GM23338 (cell line): ENCODE measurements around the gene RIMS3. TPM values are rescaled to one million over a fixed set of nuclear protein-coding genes. Genes with fewer than 3 reads are reported as not detected.

Source experiments
- ATAC-seq: fragments of 200-7000 bp; cut with Tn5 transposase; 3 replicates; pipeline ENCODE4 v1.9.1; 2020
- DNase-seq: peaks from one replicate; pipeline ENCODE4 v3.0.0-alpha.2; 2015; ENCODE audit warnings: low spot score
- H2AFZ ChIP-seq: fragments of 200-600 bp; sonication (generic); 2 replicates; pipeline ENCODE4 v1.8.0; 2016; ENCODE audit warnings: antibody characterized with exemption, mild to moderate bottlenecking, moderate library complexity
- H3F3A ChIP-seq: fragments of 200-600 bp; sonication (generic); replicated peaks from 2 replicates; pipeline ENCODE4 v1.8.0; 2017; ENCODE audit warnings: antibody characterized with exemption, mixed run types, low read depth
- H3K27ac ChIP-seq: fragments of 200-600 bp; sonication (generic); 2 replicates; pipeline ENCODE4 v1.6.1; 2016; ENCODE audit warnings: low read depth
- H3K27me3 ChIP-seq: fragments of 200-600 bp; sonication (generic); 2 replicates; pipeline ENCODE4 v1.8.0; 2016; ENCODE audit warnings: mild to moderate bottlenecking, mixed run types, moderate library complexity; ENCODE audit not compliant: insufficient read depth
- H3K36me3 ChIP-seq: fragments of 200-600 bp; sonication (generic); 2 replicates; pipeline ENCODE4 v1.8.0; 2016; ENCODE audit warnings: mild to moderate bottlenecking; ENCODE audit not compliant: insufficient read depth
- H3K4me1 ChIP-seq: fragments of 200-600 bp; sonication (generic); 2 replicates; pipeline ENCODE4 v1.8.0; 2016; ENCODE audit warnings: mild to moderate bottlenecking, moderate library complexity; ENCODE audit not compliant: insufficient read depth
- H3K4me2 ChIP-seq: fragments of 200-600 bp; sonication (generic); 2 replicates; pipeline ENCODE4 v1.7.1; 2017; ENCODE audit warnings: mixed run types
- H3K4me3 ChIP-seq: fragments of 200-600 bp; sonication (generic); 2 replicates; pipeline ENCODE4 v1.6.1; 2016; ENCODE audit warnings: mixed run types
- H3K79me2 ChIP-seq: fragments of 200-600 bp; sonication (generic); replicated peaks from 2 replicates; pipeline ENCODE4 v1.8.0; 2017; ENCODE audit warnings: mild to moderate bottlenecking; ENCODE audit not compliant: insufficient read depth
- H3K9me2 ChIP-seq: fragments of 200-600 bp; sonication (generic); 2 replicates; pipeline ENCODE4 v1.8.0; 2017; ENCODE audit not compliant: insufficient read depth
- H4K20me1 ChIP-seq: fragments of 200-600 bp; sonication (generic); replicated peaks from 2 replicates; pipeline ENCODE4 v1.8.0; 2017; ENCODE audit warnings: mild to moderate bottlenecking; ENCODE audit not compliant: insufficient read depth
- H3K27ac Mint-ChIP-seq: 2 replicates; pipeline ENCODE4 v1.8.0; 2020; ENCODE audit warnings: inconsistent platforms, mild to moderate bottlenecking, moderate library complexity, mixed read lengths
- H3K27me3 Mint-ChIP-seq: 3 replicates; pipeline ENCODE4 v1.8.0; 2022; ENCODE audit warnings: low read depth, mild to moderate bottlenecking, moderate library complexity, mixed read lengths, inconsistent platforms; ENCODE audit not compliant: insufficient read depth, poor library complexity
- H3K36me3 Mint-ChIP-seq: 3 replicates; pipeline ENCODE4 v1.8.0; 2021; ENCODE audit warnings: low read depth, mild to moderate bottlenecking, inconsistent platforms, moderate library complexity, mixed read lengths
- H3K4me1 Mint-ChIP-seq: 3 replicates; pipeline ENCODE4 v1.8.0; 2020; ENCODE audit warnings: mild to moderate bottlenecking, inconsistent platforms, mixed read lengths
- H3K4me3 Mint-ChIP-seq: 3 replicates; pipeline ENCODE4 v1.8.0; 2021; ENCODE audit warnings: moderate library complexity, mild to moderate bottlenecking, inconsistent platforms, mixed read lengths
- H3K9me3 Mint-ChIP-seq: 3 replicates; pipeline ENCODE4 v1.8.0; 2020; ENCODE audit warnings: moderate library complexity, mild to moderate bottlenecking, inconsistent platforms, mixed read lengths
- CREB1 ChIP-seq: fragments of 250-450 bp; sonication (Bioruptor Pico); IDR thresholded peaks from 2 replicates; pipeline ENCODE4 v1.5.0; 2020; ENCODE audit warnings: low read depth, mild to moderate bottlenecking, moderate library complexity
- CTCF ChIP-seq, 2 experiments: fragments of 200-600 bp in 1 of 2; sonication (generic) in 1 of 2; conservative IDR thresholded peaks; 2 replicates each; pipeline versions ENCODE4 v1.5.1 to v1.6.1; 2016 to 2017; ENCODE audit warnings: antibody characterized with exemption in 2 of 2, low read depth in 2 of 2, mild to moderate bottlenecking in 2 of 2, moderate library complexity in 1 of 2
- ETS1 ChIP-seq: IDR thresholded peaks from 2 replicates; pipeline ENCODE4 v1.6.1; 2016; ENCODE audit warnings: antibody characterized with exemption
- EZH2 ChIP-seq: fragments of 200-600 bp; sonication (generic); IDR thresholded peaks from one replicate; pipeline ENCODE4 v1.8.0; 2017; ENCODE audit warnings: antibody characterized with exemption, mild to moderate bottlenecking, low read depth; ENCODE audit not compliant: unreplicated experiment
- JUNB ChIP-seq: IDR thresholded peaks from one replicate; pipeline ENCODE4 v1.6.1; 2016; ENCODE audit warnings: antibody characterized with exemption; ENCODE audit not compliant: unreplicated experiment
- POLR2AphosphoS5 ChIP-seq: IDR thresholded peaks from 2 replicates; pipeline ENCODE4 v1.6.1; 2016; ENCODE audit warnings: antibody characterized with exemption, low read depth
- REST ChIP-seq: IDR thresholded peaks from one replicate; pipeline ENCODE4 v1.6.1; 2018; ENCODE audit warnings: antibody characterized with exemption; ENCODE audit not compliant: unreplicated experiment
- STAT1 ChIP-seq: IDR thresholded peaks from one replicate; pipeline ENCODE4 v1.6.1; 2016; ENCODE audit warnings: antibody characterized with exemption; ENCODE audit not compliant: unreplicated experiment
- ZNF114 ChIP-seq: fragments of 250-450 bp; sonication (Bioruptor Pico); IDR thresholded peaks from 2 replicates; pipeline ENCODE4 v1.5.0; 2020; ENCODE audit warnings: mild to moderate bottlenecking, moderate library complexity
- ZNF331 ChIP-seq: fragments of 250-450 bp; sonication (Bioruptor Pico); IDR thresholded peaks from 2 replicates; pipeline ENCODE4 v1.5.0; 2020; ENCODE audit warnings: low read depth, mild to moderate bottlenecking, moderate library complexity
- polyA plus RNA-seq: library from polyadenylated mRNA; unstranded; fragments of >200 nt; fragmentation: Nextera tagmentation; extraction: Ambion mirVana; gene quantifications from 2 replicates; pipeline ENCODE4 v1.2.1, GENCODE V29; 2016
- total RNA-seq: library from RNA; depleted of rRNA; stranded (reverse); fragments of >200 nt; shearing (Covaris generic); gene quantifications from 2 replicates; pipeline ENCODE4 v1.2.3, GENCODE V29; 2014

RIMS3 gene
- total and polyA plus RNA-seq, 2 experiments from 2014 or later = 8.7 to 27.2 TPM

- Histone ChIP-seq H3F3A (no peaks in the 10 kb centered on the region), H2AFZ (no peak overlapping the region), H3K4me1 (peaks cover 32% of the 10 kb centered on the region), H3K36me3 (no peaks in the 10 kb centered on the region), H3K27ac (peak overlapping the region; percentile 73), H3K79me2 (peaks cover 92% of the 10 kb centered on the region), H3K4me3 (peak overlapping the region; percentile 50), H3K4me2 (peak overlapping the region; percentile 68), H4K20me1 (no peaks in the 10 kb centered on the region), H3K27me3 (no peaks in the 10 kb centered on the region), H3K9me2 (no peaks in the 10 kb centered on the region)
- Mint-ChIP-seq H3K4me1 (peaks cover 45% of the 10 kb centered on the region), H3K27ac (peak overlapping the region; percentile 99), H3K9me3 (no peaks in the 10 kb centered on the region), H3K36me3 (peaks cover 11% of the 10 kb centered on the region; the same call in 2 of the 3 replicates), H3K27me3 (peaks cover 4% of the 10 kb centered on the region), H3K4me3 (peak overlapping the region; percentile 96)
- ATAC-seq (peak; percentile 95), DNase-seq (peak; percentile 98)
- no peak for TF ChIP-seq JUNB
- TF ChIP-seq CTCF (conservative IDR thresholded peaks at IDR 0.05; ENCODE audit: low read depth in 2 of 2) = no peak
- no peak for TF ChIP-seq STAT1
- TF ChIP-seq CREB1 (CRISPR knock-in tag) = peak; percentile 87
- peak; percentile 82 for TF ChIP-seq POLR2AphosphoS5
- TF ChIP-seq ETS1 = no peak
- no peak for TF ChIP-seq EZH2
- TF ChIP-seq ZNF114 = no peak
- TF ChIP-seq ZNF331 = no peak
- no peak for TF ChIP-seq REST
Measured at GRCh38 chr1:40709100-40709801, 43.8 kb upstream of the RIMS3 start.
